Ovary (tissue), 9 donors: ENCODE results near the gene PRC1. TPM values are rescaled to one million over a fixed set of nuclear protein-coding genes. Genes with fewer than 3 reads are reported as not detected.
"Not testable (repeated sequence)": the region's sequence is repeated elsewhere in the genome, so short reads cannot be mapped to it uniquely, and the experiment has no call there.

Source experiments
- DNase-seq, 5 donors: peaks; one replicate each; pipeline ENCODE4 v3.0.0-alpha.2; 2019 to 2020
- H3K27ac ChIP-seq, 2 donors: fragments of 200-600 bp; one replicate each; pipeline versions ENCODE4 v1.5.1 to v1.8.0; 2019 to 2022
- H3K27me3 ChIP-seq: fragments of 200-600 bp; one replicate; pipeline ENCODE4 v1.8.0; 2022
- H3K36me3 ChIP-seq: fragments of 200-600 bp; sonication (generic); one replicate; pipeline ENCODE4 v1.5.1; 2019
- H3K4me1 ChIP-seq: one replicate; pipeline ENCODE4 v1.8.1; 2013; ENCODE audit warnings: mild to moderate bottlenecking, moderate library complexity; ENCODE audit not compliant: insufficient read depth
- H3K4me3 ChIP-seq: fragments of 200-600 bp; sonication (generic); one replicate; pipeline ENCODE4 v1.5.1; 2017
- H3K9me3 ChIP-seq, 2 donors: fragments of 200-600 bp in 1 of 2; sonication (generic) in 1 of 2; one replicate each; pipeline versions ENCODE4 v1.5.1 to v1.8.1; 2013 to 2019; ENCODE audit warnings: mild to moderate bottlenecking in 1 of 2, moderate library complexity in 1 of 2
- CTCF ChIP-seq, 3 donors: fragments of 450-650 bp in 2 of 3; fragments of 200-600 bp in 1 of 3; IDR thresholded peaks; one replicate each; pipeline versions ENCODE4 v1.5.1 to v1.8.0; 2016 to 2022; ENCODE audit warnings: antibody characterized with exemption in 3 of 3, mild to moderate bottlenecking in 1 of 3
- EP300 ChIP-seq: sonication (generic); formaldehyde crosslinking; IDR thresholded peaks from one replicate; pipeline ENCODE4 v1.6.1; 2017; ENCODE audit warnings: antibody characterized with exemption
- POLR2A ChIP-seq: fragments of 450-650 bp; IDR thresholded peaks from one replicate; pipeline ENCODE4 v1.6.1; 2017; ENCODE audit warnings: antibody characterized with exemption, mild to moderate bottlenecking, moderate library complexity
- WGBS, 3 donors: extraction: QIAGEN DNeasy Blood & Tissue Kit in 1 of 3; methylation state at CpG; one replicate each; pipeline versions ENCODE4 v1.1.5 to v1.1.7; 2013 to 2017; 5-methylcytosine and 5-hydroxymethylcytosine counted together
- intact Hi-C, 4 donors: fragments of 100-400 bp; cut with DNase I; formaldehyde crosslinking; loops; one replicate each; pipeline versions ENCODE4 v1.11.0 to v1.15.1; 2022 to 2023
- polyA plus RNA-seq, 2 donors: library from polyadenylated mRNA; stranded (reverse); fragments of 200-250 nt in 1 of 2; fragments of 350-450 nt in 1 of 2; fragmentation: Illumina TruSeq in 1 of 2; extraction: RNeasy Lipid Tissue Mini Kit (QIAGEN cat#74804) in 1 of 2; gene quantifications; one replicate each; pipeline ENCODE4 v1.2.3, GENCODE V29; 2013 to 2014
- total RNA-seq, 7 donors: library from RNA; depleted of rRNA in 2 of 7; stranded (reverse); fragments of >200 nt in 2 of 7; fragmentation: NEBNext Ultra II Directional in 3 of 7; extraction: Animal tissue kit (Norgen Biotek cat#: 25700) in 3 of 7; gene quantifications; one replicate each; pipeline versions ENCODE4 v1.1.0 to v1.2.4, GENCODE V29; 2016 to 2023
- donor health status: DM: no; HTN: no; CAD: no; lungs with moderate emphysema.
- donor health status: DM: no; HTN: no; CAD: no.
- donor health status: Bipolar disorder and iron deficiency.
- donor health status: DM: yes; HTN: yes; CAD: no.
- donor health status: DM: no; HTN: no; CAD: no.
- donor health status: DM: yes; HTN: yes; CAD: no.

Gene PRC1
- total and polyA plus RNA-seq, 9 donors = 5.7 to 13.2 (median 6.8) TPM

GRCh38 chr15:91017716-91018115, 23.4 kb upstream of the PRC1 start:
- no peaks in the 10 kb centered on the region for H3K27me3 ChIP-seq
- no peaks in the 10 kb centered on the region for H3K9me3 ChIP-seq
- no peak overlapping the region for H3K4me3 ChIP-seq
- peaks cover 3% of the 10 kb centered on the region for H3K4me1 ChIP-seq
- WGBS, 3 donors = 64 to 73% (median 70%) methylated on average over 5 of the region's 5 CpGs
- no peak for TF ChIP-seq CTCF (IDR thresholded peaks at IDR 0.05)
- H3K36me3 ChIP-seq = no peaks in the 10 kb centered on the region
- H3K27ac ChIP-seq = no peak overlapping the region
- intact Hi-C loops = no loop called here
- no peak for DNase-seq

GRCh38 chr15:91013701-91014100, 19.4 kb upstream of the PRC1 start:
- H3K9me3 ChIP-seq, H3K4me3 ChIP-seq, intact Hi-C loops, H3K36me3 ChIP-seq, H3K27me3 ChIP-seq, DNase-seq, H3K27ac ChIP-seq, H3K4me1 ChIP-seq: not testable (repeated sequence)
- WGBS, 3 donors = 90 to 97% (median 91%) methylated on average over 10 of the region's 10 CpGs

DNA sequence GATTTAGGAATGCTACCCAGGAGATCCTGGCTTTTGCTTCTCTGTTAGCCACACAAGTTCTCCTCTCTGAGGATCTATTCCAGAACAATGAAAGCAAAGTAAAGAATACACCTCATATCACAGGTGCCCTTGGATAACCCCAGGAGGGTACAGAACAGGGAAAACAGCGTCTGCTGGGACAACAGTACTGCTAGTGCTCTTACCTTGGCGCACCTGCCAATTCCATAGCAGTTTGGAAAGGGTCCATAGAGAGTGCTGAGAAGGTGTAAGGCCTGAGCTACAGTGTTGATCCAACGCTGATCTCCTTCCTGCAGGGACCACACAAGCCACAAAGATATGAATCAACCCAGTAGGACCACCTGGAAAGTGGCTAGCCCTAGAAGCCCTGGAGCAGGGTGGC, 12.9 kb upstream of the PRC1 start:
- no peak for DNase-seq
- H3K9me3 ChIP-seq = no peaks in the 10 kb centered on the region
- H3K27me3 ChIP-seq = no peaks in the 10 kb centered on the region
- no peak overlapping the region for H3K4me3 ChIP-seq
- no peaks in the 10 kb centered on the region for H3K4me1 ChIP-seq
- intact Hi-C loops = no loop called here
- no peak overlapping the region for H3K27ac ChIP-seq
- WGBS, 3 donors = 85 to 99% (median 91%) methylated on average over 3 of the region's 3 CpGs
- H3K36me3 ChIP-seq = no peaks in the 10 kb centered on the region
- TF ChIP-seq CTCF (IDR thresholded peaks at IDR 0.05) (no peak), POLR2A (no peak), EP300 (no peak)

DNA sequence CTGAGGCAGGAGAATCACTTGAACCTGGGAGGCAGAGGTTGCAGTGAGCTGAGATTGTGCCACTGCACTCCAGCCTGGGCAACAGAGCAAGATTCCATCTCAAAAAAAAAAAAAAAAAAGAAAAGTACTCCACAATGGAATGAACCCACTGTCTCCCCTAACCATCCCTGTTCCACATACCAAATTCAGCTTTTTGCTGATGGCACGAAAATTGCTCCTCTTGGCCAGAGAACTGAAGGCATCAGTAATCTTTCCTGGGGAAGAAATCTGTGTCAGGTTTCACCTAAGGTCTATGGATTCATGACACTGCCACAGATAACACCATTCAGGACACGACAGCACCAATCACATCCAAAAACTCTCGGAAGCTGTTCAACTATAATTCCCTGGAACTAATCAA, 6.9 kb upstream of the PRC1 start:
- no peak overlapping the region for H3K4me3 ChIP-seq
- DNase-seq = no peak
- H3K27ac ChIP-seq = no peak overlapping the region
- no peaks in the 10 kb centered on the region for H3K36me3 ChIP-seq
- H3K4me1 ChIP-seq = no peaks in the 10 kb centered on the region
- WGBS, 3 donors = 87 to 93% (median 90%) methylated on average over 3 of the region's 3 CpGs
- TF ChIP-seq POLR2A (no peak), EP300 (no peak), CTCF (IDR thresholded peaks at IDR 0.05) (no peak)
- no peaks in the 10 kb centered on the region for H3K9me3 ChIP-seq
- intact Hi-C loops = no loop called here
- H3K27me3 ChIP-seq = no peaks in the 10 kb centered on the region

- no peaks in the 10 kb centered on the region for H3K4me1 ChIP-seq
- no peak overlapping the region for H3K27ac ChIP-seq
- WGBS, 3 donors = 75 to 86% (median 85%) methylated on average over 8 of the region's 8 CpGs
- intact Hi-C loops = no loop called here
- no peaks in the 10 kb centered on the region for H3K27me3 ChIP-seq
- no peaks in the 10 kb centered on the region for H3K9me3 ChIP-seq
- H3K4me3 ChIP-seq = no peak overlapping the region
- no peak for DNase-seq
- TF ChIP-seq CTCF (IDR thresholded peaks at IDR 0.05) (no peak), EP300 (no peak), POLR2A (no peak)
- H3K36me3 ChIP-seq = no peaks in the 10 kb centered on the region
Measured at GRCh38 chr15:90998737-90999136, 4.4 kb upstream of the PRC1 start.
